Measurements from ENCODE around the gene COCH.

The COCH gene

GRCh38 chr14:30873308-30874119 lies 845 bp upstream of the COCH start:
- no peak for TF ChIP-seq CTCF (IDR thresholded peaks at IDR 0.05; ENCODE audit: low read depth, low read length, missing control alignments)
- no peak for DNase-seq (ENCODE audit: extremely low read depth, low read depth)
- no peak overlapping the region for H3K4me3 ChIP-seq (replicated peaks; ENCODE audit: low read depth, low read length)

- no peak for DNase-seq (ENCODE audit: extremely low read depth, low read depth)
- no peak for TF ChIP-seq CTCF (IDR thresholded peaks at IDR 0.05; ENCODE audit: low read depth, low read length, missing control alignments)
- peak overlapping the region; percentile 39 for H3K4me3 ChIP-seq (replicated peaks; ENCODE audit: low read depth, low read length)
These were observed 834 bp downstream of the COCH start for GRCh38 chr14:30874999-30875787.

- H3K4me3 ChIP-seq (replicated peaks; ENCODE audit: low read depth, low read length): no peak overlapping the region
- no peak for DNase-seq (ENCODE audit: extremely low read depth, low read depth)
- TF ChIP-seq CTCF (IDR thresholded peaks at IDR 0.05; ENCODE audit: low read depth, low read length, missing control alignments): no peak
These were observed 1.4 kb downstream of the COCH start for GRCh38 chr14:30875788-30876053.

GRCh38 chr14:30876692-30877091 lies 2.3 kb downstream of the COCH start:
- no peak for TF ChIP-seq CTCF (IDR thresholded peaks at IDR 0.05; ENCODE audit: low read depth, low read length, missing control alignments)
- no peak for DNase-seq (ENCODE audit: extremely low read depth, low read depth)
- no peak overlapping the region for H3K4me3 ChIP-seq (replicated peaks; ENCODE audit: low read depth, low read length)

GRCh38 chr14:30882431-30882830 lies 8.1 kb downstream of the COCH start:
- DNase-seq (ENCODE audit: extremely low read depth, low read depth): no peak
- no peak for TF ChIP-seq CTCF (IDR thresholded peaks at IDR 0.05; ENCODE audit: low read depth, low read length, missing control alignments)
- no peak overlapping the region for H3K4me3 ChIP-seq (replicated peaks; ENCODE audit: low read depth, low read length)

GRCh38 chr14:30883508-30884294 lies 9.3 kb downstream of the COCH start:
- no peak for DNase-seq (ENCODE audit: extremely low read depth, low read depth)
- no peak overlapping the region for H3K4me3 ChIP-seq (replicated peaks; ENCODE audit: low read depth, low read length)
- no peak for TF ChIP-seq CTCF (IDR thresholded peaks at IDR 0.05; ENCODE audit: low read depth, low read length, missing control alignments)

Data from HFF-Myc (cell line).